Measurements from ENCODE around the gene OPA1. TPM values are rescaled to one million over a fixed set of nuclear protein-coding genes. Genes with fewer than 3 reads are reported as not detected.

The OPA1 gene
- total and polyA plus RNA-seq, 4 donors: 13.2 to 54.5 (median 33.4) TPM

- Histone ChIP-seq H3K27ac (ENCODE audit: low read depth in 1 of 2, low read length in 2 of 2) (no peak overlapping the region), H3K27me3 (ENCODE audit: control insufficient read depth in 4 of 4, insufficient read depth in 4 of 4, low read length in 3 of 4) (no peaks in the 10 kb centered on the region), H3K9me3 (ENCODE audit: control insufficient read depth in 4 of 4, low read length in 3 of 4) (no peaks in the 10 kb centered on the region), H3K9ac (ENCODE audit: low read depth in 1 of 2, low read length in 2 of 2) (no peak overlapping the region), H3K4me1 (ENCODE audit: control insufficient read depth in 4 of 4, insufficient read depth in 4 of 4, low read length in 3 of 4) (peaks cover 0 to 20% (median 18%) of the 10 kb centered on the region in 4 donors), H3K36me3 (ENCODE audit: control insufficient read depth in 4 of 4, insufficient read depth in 3 of 4, low read depth in 1 of 4, low read length in 3 of 4) (no peaks in the 10 kb centered on the region), H3K4me3 (ENCODE audit: low read depth in 1 of 3, low read length in 3 of 3) (no peak overlapping the region)
- 87% methylated on average over 6 of the region's 6 CpGs for WGBS
- DNase-seq (ENCODE audit: low spot score): no peak
- TF ChIP-seq FOXA1 (IDR thresholded peaks at IDR 0.05) (no peak), SP1 (IDR thresholded peaks at IDR 0.05) (no peak), RAD21 (IDR thresholded peaks at IDR 0.05) (no peak), HNF4A (conservative IDR thresholded peaks at IDR 0.05) (no peak), HNF4G (IDR thresholded peaks at IDR 0.05) (no peak), GABPA (IDR thresholded peaks at IDR 0.05 in 1 of 2, conservative IDR thresholded peaks at IDR 0.05 in 1 of 2) (no peak), JUND (IDR thresholded peaks at IDR 0.05) (no peak)
Measured at GRCh38 chr3:193590088-193590856, 2.7 kb upstream of the OPA1 start.

- Histone ChIP-seq H3K27ac (ENCODE audit: low read depth in 1 of 2, low read length in 2 of 2) (peak overlapping the region; percentile 83 to 91), H3K9ac (ENCODE audit: low read depth in 1 of 2, low read length in 2 of 2) (peak overlapping the region; percentile 76 to 92), H3K36me3 (ENCODE audit: control insufficient read depth in 4 of 4, insufficient read depth in 3 of 4, low read depth in 1 of 4, low read length in 3 of 4) (no peaks in the 10 kb centered on the region), H3K4me1 (ENCODE audit: control insufficient read depth in 4 of 4, insufficient read depth in 4 of 4, low read length in 3 of 4) (peaks cover 0 to 20% (median 18%) of the 10 kb centered on the region in 4 donors), H3K27me3 (ENCODE audit: control insufficient read depth in 4 of 4, insufficient read depth in 4 of 4, low read length in 3 of 4) (no peaks in the 10 kb centered on the region), H3K4me3 (ENCODE audit: low read depth in 1 of 3, low read length in 3 of 3) (peak overlapping the region; percentile 83 to 97 (median 88)), H3K9me3 (ENCODE audit: control insufficient read depth in 4 of 4, low read length in 3 of 4) (no peaks in the 10 kb centered on the region)
- under 1% methylated on average over 11 of the region's 11 CpGs for WGBS
- TF ChIP-seq RAD21 (IDR thresholded peaks at IDR 0.05): no peak
- no peak for TF ChIP-seq ZBTB33 (IDR thresholded peaks at IDR 0.05)
- no peak for TF ChIP-seq ATF3 (IDR thresholded peaks at IDR 0.05)
- TF ChIP-seq FOXA1 (IDR thresholded peaks at IDR 0.05): no peak
- TF ChIP-seq HNF4G (IDR thresholded peaks at IDR 0.05): no peak
- no peak for TF ChIP-seq NR2F2 (IDR thresholded peaks at IDR 0.05)
- no peak for TF ChIP-seq YY1 (IDR thresholded peaks at IDR 0.05)
- TF ChIP-seq EGR1 (IDR thresholded peaks at IDR 0.05; ENCODE audit: low read depth in 2 of 2): no peak
- TF ChIP-seq HNF4A (conservative IDR thresholded peaks at IDR 0.05): no peak
- TF ChIP-seq FOXA2 (IDR thresholded peaks at IDR 0.05): no peak
- TF ChIP-seq RXRA (IDR thresholded peaks at IDR 0.05): no peak
- TF ChIP-seq CTCF (IDR thresholded peaks at IDR 0.05; ENCODE audit: low read depth, low read length, missing input control): no peak
- no peak for TF ChIP-seq SP1 (IDR thresholded peaks at IDR 0.05)
- DNase-seq (ENCODE audit: low spot score): no peak
Measured at GRCh38 chr3:193593668-193594030, 641 bp downstream of the OPA1 start.
